GM19351 (cell line): ENCODE results near the gene IFT80.
A peak's percentile ranks its signal among the peaks of the same experiment; 100 is the strongest.
"Not testable (repeated sequence)": the region's sequence is repeated elsewhere in the genome, so short reads cannot be mapped to it uniquely, and the experiment has no call there.

ENCODE experiments used
- ATAC-seq: cut with Tn5 transposase; IDR thresholded peaks from one replicate; pipeline ENCODE4 v1.9.1; 2021; ENCODE audit warnings: mild to moderate bottlenecking, moderate library complexity; ENCODE audit not compliant: unreplicated experiment

The IFT80 gene

GRCh38 chr3:160369784-160370183, 29.2 kb downstream of the IFT80 start:
- ATAC-seq, result no peak

DNA sequence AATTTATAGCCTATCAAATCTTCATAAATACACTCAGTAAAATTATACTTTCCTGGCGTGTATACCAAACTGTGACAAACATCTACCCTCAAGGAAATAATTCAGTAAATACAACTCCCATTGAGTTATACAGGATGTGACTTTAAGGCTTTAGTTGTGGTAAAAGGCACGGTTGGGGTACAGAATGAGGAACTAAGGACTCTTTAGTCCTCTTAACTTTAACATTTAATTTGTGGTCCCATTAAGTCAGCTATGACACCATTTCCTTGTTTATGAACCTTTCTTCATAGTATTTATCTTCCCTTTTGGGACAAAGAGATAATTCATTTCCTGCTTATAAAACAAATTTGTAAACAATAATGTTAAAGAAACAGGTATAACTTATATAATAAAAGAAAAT, 30.2 kb downstream of the IFT80 start:
- ATAC-seq, result peak; percentile 86

DNA sequence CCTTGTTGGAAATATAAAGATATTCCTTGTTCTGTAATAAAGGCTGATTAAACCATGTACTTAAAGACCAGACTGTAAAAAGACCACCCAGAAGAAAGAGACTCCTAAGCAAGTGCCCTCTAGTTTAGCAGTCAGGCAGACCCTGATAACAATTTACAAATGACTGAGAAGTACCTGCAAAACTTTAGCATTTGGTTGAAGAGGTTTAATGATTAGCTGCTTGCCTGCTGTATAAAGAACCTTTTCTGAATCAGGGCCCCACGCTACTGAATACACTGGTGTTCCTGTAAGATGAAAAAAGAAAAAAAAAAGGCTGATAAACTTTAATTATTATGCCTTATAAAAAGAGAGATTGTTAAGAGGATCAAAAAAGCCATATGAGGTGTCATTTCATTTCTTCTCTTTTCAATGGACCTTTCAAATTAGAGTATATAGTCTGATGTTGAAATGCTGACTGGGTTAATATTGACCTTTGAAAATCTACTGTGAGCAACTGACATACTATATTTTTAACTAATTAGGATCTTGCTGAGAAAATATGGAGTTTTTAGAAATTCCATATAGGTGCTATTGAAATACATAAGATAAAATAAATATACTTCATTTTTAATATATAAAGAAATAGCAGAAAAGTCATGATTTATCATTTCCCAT, 33.0 kb downstream of the IFT80 start:
- no peak for ATAC-seq

- not testable (repeated sequence) for ATAC-seq
These were observed 36.1 kb downstream of the IFT80 start for GRCh38 chr3:160362896-160363295.

- ATAC-seq, result no peak
These were observed 43.2 kb downstream of the IFT80 start for GRCh38 chr3:160355826-160356225.

DNA sequence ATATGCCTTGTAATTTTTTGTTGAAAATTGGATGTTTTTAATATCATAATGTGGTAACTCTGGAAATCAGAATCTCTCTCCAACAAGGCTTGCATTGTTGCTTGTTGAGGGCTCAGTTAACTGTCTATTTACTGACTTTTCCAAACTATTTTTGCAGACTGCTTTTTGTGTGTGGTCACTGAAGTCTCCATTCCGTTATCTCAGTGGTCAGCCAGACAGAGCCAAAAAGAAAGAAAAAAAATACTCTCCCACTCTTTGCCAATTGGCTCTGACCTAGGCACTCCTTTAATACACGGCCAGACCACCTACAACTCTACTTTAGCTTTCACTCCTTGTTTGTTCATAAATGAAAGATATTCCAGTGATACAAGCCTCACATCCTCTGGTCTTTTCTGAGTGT, 52.5 kb downstream of the IFT80 start:
- ATAC-seq, result no peak

DNA sequence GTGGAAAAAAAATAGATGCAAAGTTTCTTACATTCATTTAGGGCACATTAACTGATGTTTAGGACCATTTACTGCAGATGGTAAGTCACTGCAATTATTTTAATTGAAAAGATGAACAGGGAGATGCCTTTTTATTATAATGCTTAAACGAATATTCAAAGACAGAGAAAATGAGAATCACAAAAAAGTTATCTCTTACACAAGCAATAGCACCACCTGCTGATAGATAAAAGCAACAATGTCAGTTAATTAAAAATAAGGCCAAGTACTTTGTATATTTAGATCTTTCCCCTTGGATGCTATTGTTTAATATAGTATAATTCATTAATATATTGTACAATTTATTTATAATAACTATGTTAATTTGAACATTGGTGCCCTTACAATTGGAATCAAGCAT, 55.9 kb downstream of the IFT80 start:
- ATAC-seq, result no peak

- no peak for ATAC-seq
These were observed 58.7 kb downstream of the IFT80 start for GRCh38 chr3:160340351-160340750.

- ATAC-seq, result no peak
These were observed 67.7 kb downstream of the IFT80 start for GRCh38 chr3:160331127-160331937.

GRCh38 chr3:160330690-160331089, 68.3 kb downstream of the IFT80 start:
- ATAC-seq, result no peak

GRCh38 chr3:160330109-160330508, 68.9 kb downstream of the IFT80 start:
- no peak for ATAC-seq

GRCh38 chr3:160326286-160326685, 72.7 kb downstream of the IFT80 start:
- not testable (repeated sequence) for ATAC-seq

DNA sequence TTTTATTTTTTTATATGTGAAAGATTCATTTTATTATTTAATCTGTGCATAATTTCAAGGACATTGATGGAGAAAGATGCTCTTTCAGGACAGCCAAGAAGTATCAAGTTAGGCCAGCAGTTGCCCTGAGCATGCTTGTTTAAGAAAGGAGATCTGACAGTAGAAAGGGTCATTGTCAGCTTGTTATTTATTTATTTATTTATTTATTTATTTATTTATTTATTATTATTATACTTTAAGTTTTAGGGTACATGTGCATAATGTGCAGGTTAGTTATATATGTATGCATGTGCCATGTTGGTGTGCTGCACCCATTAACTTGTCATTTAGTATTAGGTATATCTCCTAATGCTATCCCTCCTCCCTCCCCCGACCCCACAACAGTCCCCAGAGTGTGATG, 77.2 kb downstream of the IFT80 start:
- not testable (repeated sequence) for ATAC-seq

GRCh38 chr3:160319322-160319721, 79.7 kb downstream of the IFT80 start:
- ATAC-seq, result no peak

DNA sequence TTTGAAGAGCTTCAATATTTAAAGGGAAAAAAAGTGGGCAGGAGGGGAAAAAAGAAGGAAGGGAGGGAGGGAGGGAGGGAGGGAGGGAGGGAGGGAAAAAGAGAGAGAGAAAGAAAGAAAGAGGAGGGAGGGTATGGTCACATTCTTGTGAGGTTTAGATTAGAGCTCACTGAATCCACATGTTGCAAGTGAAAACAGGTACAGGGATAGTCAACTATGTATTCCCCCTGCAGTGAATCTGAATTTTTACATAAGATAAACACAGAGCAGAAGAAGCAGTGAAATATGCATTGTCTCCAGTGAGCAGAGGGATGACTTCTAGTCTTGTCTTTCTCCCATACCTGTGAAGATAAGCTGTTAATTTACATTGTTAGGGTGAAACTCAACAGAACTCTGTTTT, 84.0 kb downstream of the IFT80 start:
- no peak for ATAC-seq

DNA sequence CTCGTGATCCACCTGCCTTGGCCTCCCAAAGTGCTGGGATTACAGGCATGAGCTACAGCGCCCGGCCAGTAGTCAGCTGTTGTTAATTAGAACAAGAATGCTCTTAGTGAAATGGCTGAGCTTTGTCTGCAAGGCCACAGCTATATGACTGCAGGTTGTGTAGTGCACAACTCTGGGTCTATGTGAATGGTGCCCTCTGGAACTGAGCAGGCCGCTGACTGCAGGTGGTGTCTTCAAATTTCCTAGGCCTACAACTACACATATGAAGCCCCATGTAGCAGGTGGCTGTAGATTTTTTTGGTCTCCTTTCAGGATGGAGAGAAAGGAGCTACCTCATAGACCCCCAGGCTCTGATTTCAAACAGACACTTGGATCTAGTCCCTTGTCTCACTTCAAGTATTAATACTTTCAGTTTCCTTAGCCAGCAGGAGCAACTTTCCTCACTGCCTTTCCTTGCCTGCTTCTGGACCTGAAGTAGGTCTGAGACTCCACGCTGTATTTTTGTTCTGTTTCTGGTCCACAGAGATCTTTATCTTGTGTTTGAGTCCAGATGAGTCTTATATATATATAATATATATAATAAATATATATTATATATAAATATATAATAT, 86.9 kb downstream of the IFT80 start:
- ATAC-seq, result no peak

DNA sequence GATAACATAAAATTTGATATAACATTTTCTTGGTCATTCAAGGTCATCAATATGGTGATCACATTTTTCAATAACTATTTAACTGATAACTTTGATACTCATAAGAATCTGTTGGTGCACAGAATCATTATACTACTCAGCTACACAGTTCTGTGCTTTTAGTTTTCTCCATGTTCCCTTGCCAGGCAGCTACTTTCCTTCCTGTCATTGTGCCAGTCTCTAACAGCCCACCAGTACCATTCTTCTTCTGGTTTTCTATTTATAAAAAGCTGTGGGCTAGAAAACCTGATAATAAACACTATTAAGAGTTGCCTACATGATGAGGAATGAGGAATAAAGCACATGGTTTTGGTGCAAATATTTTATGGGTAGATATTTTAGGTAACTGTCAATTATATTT, 96.2 kb downstream of the IFT80 start:
- ATAC-seq, result no peak

DNA sequence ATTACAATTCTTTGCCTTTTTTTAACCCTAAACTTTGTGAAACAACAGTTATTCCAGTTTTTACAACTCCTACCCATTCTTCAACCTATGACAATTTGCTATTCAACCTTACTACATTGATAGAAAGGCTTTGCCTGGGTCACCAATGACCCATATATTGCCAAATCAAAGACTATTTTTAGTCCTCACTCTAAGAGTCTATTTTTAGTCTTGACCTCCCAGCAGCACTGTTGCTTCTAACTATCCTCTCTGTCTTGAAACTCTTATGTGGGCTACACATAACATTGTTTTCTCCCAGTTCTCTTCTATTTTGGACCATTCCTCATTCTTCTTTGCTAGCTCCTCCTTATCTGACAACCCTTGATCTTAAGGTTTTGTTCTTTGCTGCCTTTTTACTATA, 102.4 kb downstream of the IFT80 start:
- ATAC-seq, result no peak

DNA sequence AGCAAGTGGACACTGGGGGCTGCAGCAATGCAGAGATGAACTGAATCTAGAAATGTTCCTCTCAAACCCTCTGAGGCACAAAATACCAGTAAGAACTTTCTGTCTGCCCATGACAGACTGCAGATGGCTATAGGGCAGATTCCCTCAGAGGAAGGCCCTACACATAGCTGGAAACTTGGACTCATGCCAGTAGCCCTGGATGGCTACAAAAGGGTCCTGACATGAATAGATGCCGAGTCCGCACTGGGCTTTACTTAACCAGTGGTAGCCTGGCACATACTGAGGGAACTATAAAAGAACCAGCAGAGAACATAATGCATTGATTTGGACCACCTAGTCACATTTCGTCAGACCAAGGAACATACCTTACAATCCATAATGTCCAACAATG, 107.1 kb downstream of the IFT80 start:
- no peak for ATAC-seq

DNA sequence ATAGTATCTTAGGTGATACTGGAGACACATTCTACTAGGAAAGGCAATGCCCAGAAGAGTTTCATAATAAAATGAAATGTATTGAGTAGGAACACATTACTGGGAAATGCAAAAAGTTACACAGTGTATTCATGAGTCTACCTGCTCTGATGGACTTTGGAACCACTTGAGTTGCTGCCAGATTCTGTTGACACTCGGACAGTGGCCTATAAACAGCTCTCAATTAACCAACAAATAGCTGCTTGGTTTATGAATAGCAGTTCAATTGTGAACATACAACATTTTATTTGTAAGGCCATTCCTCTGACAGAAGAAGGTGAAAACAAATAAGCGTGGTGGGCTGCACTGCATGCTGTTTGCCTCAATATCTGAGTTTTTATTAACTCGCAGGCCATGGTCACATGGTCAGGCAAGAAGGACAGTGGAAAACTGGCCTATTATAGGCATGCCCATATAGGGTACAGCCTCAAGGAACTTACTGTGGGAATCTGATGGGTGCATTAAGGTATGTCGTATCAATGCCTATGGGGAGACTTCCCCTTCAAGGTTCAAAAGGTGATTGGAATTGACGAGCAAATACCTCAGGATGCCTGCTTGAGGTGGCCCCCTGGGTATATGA, 107.6 kb downstream of the IFT80 start:
- no peak for ATAC-seq

DNA sequence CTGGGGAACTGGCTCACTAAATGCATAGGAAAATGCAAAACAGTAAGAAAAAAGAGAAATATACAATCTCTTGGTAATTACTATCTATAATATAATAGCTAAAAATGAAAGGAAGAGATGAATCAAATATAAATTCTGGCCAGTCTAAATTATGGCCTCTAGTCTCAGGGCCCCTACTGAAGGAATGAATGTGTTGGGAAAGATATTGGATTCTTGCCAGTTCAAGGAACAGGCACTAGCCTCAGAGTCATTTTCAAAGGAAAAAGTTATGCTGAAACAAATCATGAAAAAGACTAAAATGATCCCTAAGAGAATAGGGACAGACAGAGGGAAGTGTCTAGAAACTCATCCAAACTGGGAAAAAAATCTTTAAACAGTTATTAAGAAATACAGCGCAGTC, 111.4 kb downstream of the IFT80 start:
- no peak for ATAC-seq

DNA sequence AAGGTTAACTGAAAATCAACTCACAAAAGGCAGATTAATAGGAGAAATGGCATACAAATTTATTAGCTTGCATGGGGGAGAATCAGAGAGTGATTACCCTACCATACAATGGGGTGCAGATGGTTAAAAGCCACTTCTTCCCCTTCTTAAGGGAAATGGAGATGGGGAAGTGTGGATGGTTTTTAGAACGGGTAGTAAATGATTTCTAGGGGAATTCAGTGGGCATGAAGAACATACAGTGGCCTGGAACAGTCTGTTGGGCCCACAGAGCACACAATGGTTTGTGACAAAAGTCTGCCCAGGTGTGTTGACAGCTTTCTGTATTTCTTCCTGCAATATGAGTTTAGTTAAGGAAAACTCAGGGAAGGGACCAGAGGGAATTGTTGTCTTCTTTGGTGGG, 112.8 kb downstream of the IFT80 start:
- ATAC-seq, result no peak
